SK-N-SH (cell line): ENCODE results near the gene C11orf98.

Experiments
- CHD2 ChIP-seq: fragments of 150-350 bp; IDR thresholded peaks from 2 replicates; pipeline ENCODE4 v1.6.1; 2018; ENCODE audit warnings: low read length; ENCODE audit not compliant: partially characterized antibody
- EP300 ChIP-seq, 2 experiments: IDR thresholded peaks; 2 replicates each; pipeline versions ENCODE4 v1.4.0 to v1.6.1; 2012; ENCODE audit warnings: borderline replicate concordance in 1 of 2, low read depth in 1 of 2, low read length in 1 of 2
- EZH2phosphoT487 ChIP-seq: fragments of 200-600 bp; sonication (generic); IDR thresholded peaks from 2 replicates; pipeline ENCODE4 v1.6.1; 2017; ENCODE audit warnings: low read depth, mixed run types, mild to moderate bottlenecking, antibody characterized with exemption, moderate library complexity, borderline replicate concordance
- NFIC ChIP-seq: IDR thresholded peaks from 2 replicates; pipeline ENCODE4 v1.4.0; 2012; ENCODE audit warnings: borderline replicate concordance
- POLR2AphosphoS5 ChIP-seq: IDR thresholded peaks from 2 replicates; pipeline ENCODE4 v1.6.1; 2012; ENCODE audit warnings: low read depth, low read length
- RAD21 ChIP-seq: IDR thresholded peaks from 2 replicates; pipeline ENCODE4 v1.6.1; 2012; ENCODE audit warnings: mild to moderate bottlenecking, low read length
- RCOR1 ChIP-seq: fragments of 150-350 bp; IDR thresholded peaks from 2 replicates; pipeline ENCODE4 v1.6.1; 2017; ENCODE audit warnings: antibody characterized with exemption, low read length
- SIN3A ChIP-seq: IDR thresholded peaks from 2 replicates; pipeline ENCODE4 v1.6.1; 2012; ENCODE audit warnings: low read depth, mild to moderate bottlenecking, low read length, moderate library complexity, borderline replicate concordance
- SMC3 ChIP-seq: IDR thresholded peaks from 2 replicates; pipeline ENCODE4 v1.6.1; 2012; ENCODE audit warnings: low read depth, low read length, improper control_type of control experiment
- TAF1 ChIP-seq: IDR thresholded peaks from 2 replicates; pipeline ENCODE4 v1.6.1; 2012; ENCODE audit warnings: low read depth, mild to moderate bottlenecking, low read length, moderate library complexity, borderline replicate concordance
- YY1 ChIP-seq: IDR thresholded peaks from 2 replicates; pipeline ENCODE4 v1.4.0; 2012; ENCODE audit warnings: low read depth, mild to moderate bottlenecking
- TF ChIP-seq, protein P1 (sequence below): IDR thresholded peaks from 2 replicates; pipeline ENCODE4 v1.4.0; 2012; ENCODE audit warnings: low read depth
- TF ChIP-seq, protein P2 (sequence below): fragments of 200-600 bp; sonication (generic); IDR thresholded peaks from 2 replicates; pipeline ENCODE4 v1.6.1; 2017; ENCODE audit warnings: antibody characterized with exemption, mild to moderate bottlenecking, moderate library complexity
- TF ChIP-seq, protein P3 (sequence below): IDR thresholded peaks from 2 replicates; pipeline ENCODE4 v1.6.1; 2012; ENCODE audit warnings: mild to moderate bottlenecking, low read depth, low read length, moderate library complexity

DNA sequence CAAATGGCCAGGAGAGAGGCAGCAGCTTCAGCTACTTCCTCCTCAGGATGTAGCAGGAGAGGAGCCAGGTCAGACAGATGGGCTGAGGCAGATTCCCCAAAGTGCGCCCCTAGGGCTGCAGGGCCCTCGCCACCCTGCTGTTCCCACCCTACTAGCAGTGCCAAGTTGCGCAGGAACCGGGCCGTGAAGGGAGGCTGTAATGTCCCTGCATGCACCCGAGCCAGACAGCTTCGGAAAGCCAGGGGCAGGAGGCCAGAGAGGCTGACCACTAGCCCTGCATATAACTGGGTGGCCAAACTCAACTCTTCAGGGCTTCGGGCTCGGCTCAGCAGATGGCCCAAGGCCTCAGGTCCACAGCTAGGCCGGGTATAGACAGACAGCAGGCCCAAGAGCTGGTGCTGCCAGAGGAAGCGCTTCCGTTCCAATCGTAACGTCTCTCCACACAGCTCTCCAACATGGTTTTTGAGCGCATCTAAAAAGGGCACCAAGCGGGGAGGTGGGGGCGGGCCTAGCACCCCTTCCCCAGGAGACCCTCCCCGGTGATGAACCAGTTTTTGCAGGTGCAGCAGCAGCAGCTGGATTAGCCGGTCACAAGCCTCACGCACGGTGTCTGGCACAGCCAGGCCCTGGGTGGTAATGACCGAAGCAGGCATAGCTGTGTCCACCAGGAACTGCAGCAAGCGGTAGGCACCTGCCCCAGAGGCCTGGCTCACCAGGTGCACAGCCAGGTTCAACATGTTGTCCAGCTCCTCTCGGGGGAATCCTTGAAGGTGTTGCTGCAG is 16.6 kb downstream of the C11orf98 start:
- TF ChIP-seq, protein P1, sequence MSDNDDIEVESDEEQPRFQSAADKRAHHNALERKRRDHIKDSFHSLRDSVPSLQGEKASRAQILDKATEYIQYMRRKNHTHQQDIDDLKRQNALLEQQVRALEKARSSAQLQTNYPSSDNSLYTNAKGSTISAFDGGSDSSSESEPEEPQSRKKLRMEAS, result no peak
- TF ChIP-seq, protein P2, sequence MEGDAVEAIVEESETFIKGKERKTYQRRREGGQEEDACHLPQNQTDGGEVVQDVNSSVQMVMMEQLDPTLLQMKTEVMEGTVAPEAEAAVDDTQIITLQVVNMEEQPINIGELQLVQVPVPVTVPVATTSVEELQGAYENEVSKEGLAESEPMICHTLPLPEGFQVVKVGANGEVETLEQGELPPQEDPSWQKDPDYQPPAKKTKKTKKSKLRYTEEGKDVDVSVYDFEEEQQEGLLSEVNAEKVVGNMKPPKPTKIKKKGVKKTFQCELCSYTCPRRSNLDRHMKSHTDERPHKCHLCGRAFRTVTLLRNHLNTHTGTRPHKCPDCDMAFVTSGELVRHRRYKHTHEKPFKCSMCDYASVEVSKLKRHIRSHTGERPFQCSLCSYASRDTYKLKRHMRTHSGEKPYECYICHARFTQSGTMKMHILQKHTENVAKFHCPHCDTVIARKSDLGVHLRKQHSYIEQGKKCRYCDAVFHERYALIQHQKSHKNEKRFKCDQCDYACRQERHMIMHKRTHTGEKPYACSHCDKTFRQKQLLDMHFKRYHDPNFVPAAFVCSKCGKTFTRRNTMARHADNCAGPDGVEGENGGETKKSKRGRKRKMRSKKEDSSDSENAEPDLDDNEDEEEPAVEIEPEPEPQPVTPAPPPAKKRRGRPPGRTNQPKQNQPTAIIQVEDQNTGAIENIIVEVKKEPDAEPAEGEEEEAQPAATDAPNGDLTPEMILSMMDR, result no peak
- TF ChIP-seq CHD2, result no peak
- no peak for TF ChIP-seq EP300 (IDR thresholded peaks at IDR 0.05; ENCODE audit: borderline replicate concordance in 1 of 2, low read depth in 1 of 2, low read length in 1 of 2)
- TF ChIP-seq TAF1, result no peak
- no peak for TF ChIP-seq YY1
- TF ChIP-seq EZH2phosphoT487, result no peak
- no peak for TF ChIP-seq POLR2AphosphoS5
- TF ChIP-seq NFIC, result no peak
- no peak for TF ChIP-seq RAD21
- TF ChIP-seq, protein P3, sequence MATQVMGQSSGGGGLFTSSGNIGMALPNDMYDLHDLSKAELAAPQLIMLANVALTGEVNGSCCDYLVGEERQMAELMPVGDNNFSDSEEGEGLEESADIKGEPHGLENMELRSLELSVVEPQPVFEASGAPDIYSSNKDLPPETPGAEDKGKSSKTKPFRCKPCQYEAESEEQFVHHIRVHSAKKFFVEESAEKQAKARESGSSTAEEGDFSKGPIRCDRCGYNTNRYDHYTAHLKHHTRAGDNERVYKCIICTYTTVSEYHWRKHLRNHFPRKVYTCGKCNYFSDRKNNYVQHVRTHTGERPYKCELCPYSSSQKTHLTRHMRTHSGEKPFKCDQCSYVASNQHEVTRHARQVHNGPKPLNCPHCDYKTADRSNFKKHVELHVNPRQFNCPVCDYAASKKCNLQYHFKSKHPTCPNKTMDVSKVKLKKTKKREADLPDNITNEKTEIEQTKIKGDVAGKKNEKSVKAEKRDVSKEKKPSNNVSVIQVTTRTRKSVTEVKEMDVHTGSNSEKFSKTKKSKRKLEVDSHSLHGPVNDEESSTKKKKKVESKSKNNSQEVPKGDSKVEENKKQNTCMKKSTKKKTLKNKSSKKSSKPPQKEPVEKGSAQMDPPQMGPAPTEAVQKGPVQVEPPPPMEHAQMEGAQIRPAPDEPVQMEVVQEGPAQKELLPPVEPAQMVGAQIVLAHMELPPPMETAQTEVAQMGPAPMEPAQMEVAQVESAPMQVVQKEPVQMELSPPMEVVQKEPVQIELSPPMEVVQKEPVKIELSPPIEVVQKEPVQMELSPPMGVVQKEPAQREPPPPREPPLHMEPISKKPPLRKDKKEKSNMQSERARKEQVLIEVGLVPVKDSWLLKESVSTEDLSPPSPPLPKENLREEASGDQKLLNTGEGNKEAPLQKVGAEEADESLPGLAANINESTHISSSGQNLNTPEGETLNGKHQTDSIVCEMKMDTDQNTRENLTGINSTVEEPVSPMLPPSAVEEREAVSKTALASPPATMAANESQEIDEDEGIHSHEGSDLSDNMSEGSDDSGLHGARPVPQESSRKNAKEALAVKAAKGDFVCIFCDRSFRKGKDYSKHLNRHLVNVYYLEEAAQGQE, result no peak
- no peak for TF ChIP-seq SIN3A
- no peak for TF ChIP-seq SMC3
- no peak for TF ChIP-seq RCOR1
